Inflammatory macrophage treated with lipopolysaccharide for 4 hours (primary cell): ENCODE results near the gene NHEJ1.
"Not testable (repeated sequence)": the region's sequence is repeated elsewhere in the genome, so short reads cannot be mapped to it uniquely, and the experiment has no call there.

Source experiments
- DNase-seq: peaks from one replicate; pipeline ENCODE4 v3.0.0-alpha.2; 2020

Gene NHEJ1

DNA sequence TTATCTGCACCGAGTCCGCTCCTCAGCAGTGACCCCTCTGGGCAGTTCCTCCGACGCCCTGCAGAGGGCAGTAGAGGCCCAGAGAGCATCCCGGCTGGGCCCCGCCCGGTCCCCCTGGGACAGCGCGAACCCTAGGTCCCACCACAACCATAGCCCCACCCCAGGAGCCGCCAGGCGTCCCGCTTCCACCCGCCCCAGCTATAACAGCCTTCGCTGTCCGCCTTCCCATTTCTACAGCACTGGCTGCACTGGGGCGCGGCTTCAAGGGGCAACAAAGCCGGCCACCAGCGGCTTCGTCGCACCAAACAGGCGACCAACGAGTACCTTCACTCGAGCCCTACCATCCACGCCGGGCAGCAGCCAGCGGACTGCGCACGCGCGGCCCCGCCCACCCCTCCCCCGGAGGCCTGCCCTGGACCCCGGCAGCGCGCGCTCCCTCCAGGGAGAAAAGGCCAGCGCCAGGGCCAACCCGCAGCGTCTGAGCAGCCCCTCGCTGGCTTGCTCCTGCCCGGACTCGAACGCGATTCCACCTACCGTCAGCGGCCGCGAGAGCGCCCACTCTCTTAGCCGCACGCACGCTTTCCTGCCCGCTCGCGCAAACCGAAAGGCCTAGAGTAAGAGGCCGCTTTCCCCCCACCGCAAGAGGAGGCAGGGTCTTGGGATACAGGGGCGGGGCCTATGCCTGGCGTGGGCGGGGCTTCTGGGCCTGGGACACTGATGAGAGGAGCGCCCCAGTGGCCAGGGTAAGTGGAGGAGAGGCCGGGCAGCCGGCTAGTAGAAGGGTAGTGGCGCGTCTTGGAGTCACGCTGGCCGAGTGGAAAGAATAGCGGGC, at the start of gene NHEJ1:
Gene NHEJ1 (minus strand): TSS at position 630 of the 832 bp plus-strand sequence. CDS start 2,453 bp downstream, outside the sequence.
- DNase-seq: peak; percentile 94

DNA sequence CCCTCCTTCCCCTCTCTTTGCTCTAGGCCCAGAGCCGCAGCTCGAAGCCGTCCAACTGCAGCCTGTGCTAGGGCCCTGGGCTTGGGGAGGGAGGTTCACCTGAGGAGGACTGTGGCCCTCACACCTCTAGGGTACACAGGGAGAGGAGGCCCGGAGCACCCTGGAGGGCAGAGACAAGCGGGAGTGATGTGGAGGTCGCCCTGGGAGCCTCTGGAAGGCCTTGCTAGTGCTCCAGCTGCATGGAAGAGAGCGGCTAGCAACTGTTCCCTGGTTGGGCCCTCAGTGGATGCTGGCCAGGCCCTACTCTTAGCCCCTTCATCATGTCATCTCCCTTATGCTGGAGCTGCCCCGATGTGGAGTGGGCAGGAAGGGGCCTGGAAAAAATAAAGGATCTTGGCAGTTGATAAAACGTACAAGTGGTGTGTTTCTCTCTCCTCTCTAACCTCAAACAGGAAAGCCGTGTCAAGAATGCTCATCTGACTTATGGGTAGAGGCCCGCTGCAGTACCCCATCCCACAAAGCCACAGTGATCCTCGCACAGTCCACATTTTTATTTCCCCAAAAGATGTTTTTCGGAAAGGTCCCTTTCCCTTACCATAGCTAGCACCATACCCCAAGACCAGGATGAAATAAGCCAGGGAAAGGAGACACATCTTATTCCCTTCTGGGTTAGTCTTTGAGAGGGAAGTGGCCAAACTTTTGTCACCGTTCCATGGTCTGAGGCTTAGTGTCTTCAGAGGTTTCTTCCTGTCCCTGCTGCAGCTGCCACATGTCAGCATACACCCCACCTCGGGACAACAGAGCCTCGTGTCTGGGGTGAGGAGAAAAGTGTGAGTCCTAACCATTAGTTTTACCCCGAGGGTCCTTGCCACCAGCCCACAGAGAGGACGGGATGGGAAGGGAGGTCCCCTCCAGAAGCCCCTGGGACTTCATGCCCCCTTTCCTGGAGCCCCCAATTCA, 48.9 kb upstream of the NHEJ1 start:
- no peak for DNase-seq

DNA sequence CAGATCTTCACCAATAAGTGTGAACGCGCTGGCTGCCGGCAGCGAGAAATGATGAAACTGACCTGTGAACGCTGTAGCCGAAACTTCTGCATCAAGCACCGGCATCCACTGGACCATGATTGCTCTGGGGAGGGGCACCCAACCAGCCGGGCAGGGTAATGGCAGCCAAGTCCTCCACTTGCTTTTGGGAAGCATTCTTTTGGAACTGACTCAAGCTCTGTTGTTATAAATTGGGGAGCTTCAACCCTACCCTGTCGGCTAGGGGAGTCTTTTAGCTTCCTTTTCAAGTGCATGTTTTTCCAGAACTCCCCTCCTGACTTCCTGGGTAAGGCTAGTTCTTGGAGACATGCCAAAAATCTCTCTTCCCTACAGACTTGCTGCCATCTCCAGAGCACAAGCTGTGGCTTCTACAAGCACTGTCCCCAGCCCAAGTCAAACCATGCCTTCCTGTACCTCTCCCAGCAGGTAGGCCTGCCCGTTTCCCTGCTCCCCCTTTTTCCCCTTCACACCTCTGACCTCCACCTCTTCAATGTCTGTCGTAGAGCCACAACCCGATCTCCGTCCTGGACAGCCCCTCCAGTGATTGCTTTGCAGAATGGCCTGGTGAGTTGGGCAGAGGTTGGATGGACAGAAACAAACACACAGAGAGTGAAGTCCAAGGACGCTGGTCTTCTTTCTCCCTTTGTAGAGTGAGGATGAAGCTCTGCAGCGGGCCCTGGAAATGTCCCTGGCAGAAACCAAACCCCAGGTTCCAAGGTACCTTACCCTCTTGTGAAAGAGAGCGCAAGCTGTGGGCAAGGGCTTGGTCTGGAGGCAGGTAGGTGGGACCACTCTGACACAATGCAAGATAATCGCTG, 47.5 kb upstream of the NHEJ1 start:
- DNase-seq: no peak

DNA sequence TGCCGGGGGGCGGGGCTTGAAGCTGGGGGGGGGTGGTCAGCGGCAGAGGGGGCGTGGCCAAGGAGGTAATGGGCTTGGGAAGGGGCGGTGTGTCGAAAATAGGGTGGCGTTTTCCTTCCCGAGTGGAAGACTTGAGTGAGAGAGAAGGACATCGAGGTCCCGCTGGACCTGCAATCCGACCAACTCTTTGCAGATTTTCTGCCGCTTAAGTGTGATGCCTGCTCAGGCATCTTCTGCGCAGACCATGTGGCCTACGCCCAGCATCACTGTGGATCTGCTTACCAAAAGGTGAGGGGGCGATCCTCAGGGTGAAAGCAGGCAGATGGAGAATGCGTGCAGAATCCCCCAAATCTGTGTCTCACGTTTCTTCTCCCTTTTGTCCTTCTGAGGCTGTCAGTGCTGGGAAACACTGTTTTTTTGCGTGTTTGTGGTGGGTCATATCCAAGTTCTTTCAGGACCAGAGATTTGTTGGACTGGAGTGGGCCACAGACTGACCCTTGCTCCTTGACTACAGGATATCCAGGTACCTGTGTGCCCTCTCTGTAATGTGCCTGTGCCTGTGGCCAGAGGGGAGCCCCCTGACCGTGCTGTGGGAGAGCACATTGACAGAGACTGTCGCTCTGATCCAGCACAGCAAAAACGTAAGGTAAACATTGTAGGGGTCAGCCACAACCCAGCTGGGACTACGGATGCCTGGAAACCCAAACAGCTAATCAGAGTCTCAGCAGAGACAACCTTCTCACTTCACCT, 46.7 kb upstream of the NHEJ1 start:
- DNase-seq: no peak

GRCh38 chr2:219206328-219207133, 45.9 kb upstream of the NHEJ1 start, which contains the start of gene ZFAND2B:
Gene ZFAND2B, plus strand, starts transcription at chr2:219206782. Its CDS starts 206 bp downstream, at chr2:219206988.
- DNase-seq: peak; percentile 95

GRCh38 chr2:219205981-219206327, 45.3 kb upstream of the NHEJ1 start:
- no peak for DNase-seq

DNA sequence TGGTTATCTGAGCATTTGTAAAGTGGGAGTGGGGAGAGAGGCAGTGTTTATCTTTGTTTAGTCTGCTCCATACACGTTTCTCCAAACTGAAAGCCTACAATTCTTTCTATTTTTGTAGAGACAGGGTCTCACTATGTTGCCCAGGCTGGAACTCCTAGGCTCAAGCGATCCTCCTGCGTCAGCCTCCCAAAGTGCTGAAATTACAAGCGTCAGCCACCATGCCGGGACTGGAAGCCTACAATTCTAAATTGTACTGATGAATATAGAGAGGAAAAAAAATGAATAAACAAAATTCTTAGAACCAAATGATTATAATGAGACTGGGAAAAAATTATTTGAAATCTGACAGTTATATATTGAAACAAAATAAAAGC, 44.5 kb upstream of the NHEJ1 start:
- no peak for DNase-seq

GRCh38 chr2:219204425-219205164, 44.0 kb upstream of the NHEJ1 start:
- no peak for DNase-seq

GRCh38 chr2:219201331-219201730, 40.7 kb upstream of the NHEJ1 start:
- not testable (repeated sequence) for DNase-seq

DNA sequence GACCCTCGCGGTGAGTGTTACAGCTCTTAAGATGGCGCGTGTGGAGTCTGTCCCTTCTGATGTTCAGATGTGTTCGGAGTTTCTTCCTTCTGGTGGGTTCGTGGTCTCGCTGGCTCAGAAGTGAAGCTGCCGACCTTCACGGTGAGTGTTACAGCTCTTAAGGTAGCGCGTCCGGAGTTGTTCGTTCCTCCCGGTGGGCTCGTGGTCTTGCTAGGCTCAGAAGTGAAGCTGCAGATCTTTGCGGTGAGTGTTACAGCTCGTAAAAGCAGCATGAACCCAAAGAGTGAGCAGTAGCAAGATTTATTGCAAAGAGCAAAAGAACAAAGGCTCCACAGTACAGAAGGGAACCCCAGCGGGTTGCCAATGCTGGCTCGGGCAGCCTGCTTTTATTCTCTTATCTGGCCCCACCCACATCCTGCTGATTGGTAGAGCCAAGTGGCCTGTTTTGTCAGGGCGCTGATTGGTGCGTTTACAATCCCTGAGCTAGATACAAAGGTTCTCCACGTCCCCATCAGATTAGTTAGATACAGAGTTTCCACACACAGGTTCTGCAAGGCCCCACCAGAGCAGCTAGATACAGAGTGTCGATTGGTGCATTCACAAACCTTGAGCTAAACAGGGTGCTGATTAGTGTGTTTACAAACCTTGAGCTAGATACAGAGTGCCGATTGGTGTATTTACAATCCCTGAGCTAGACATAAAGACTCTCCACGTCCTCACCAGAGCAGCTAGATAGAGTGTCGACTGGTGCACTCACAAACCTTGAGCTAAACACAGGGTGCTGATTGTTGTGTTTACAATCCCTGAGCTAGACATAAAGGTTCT, 40.1 kb upstream of the NHEJ1 start:
- DNase-seq: not testable (repeated sequence)

- no peak for DNase-seq
Observed at GRCh38 chr2:219199470-219200211, 39.0 kb upstream of the NHEJ1 start.

DNA sequence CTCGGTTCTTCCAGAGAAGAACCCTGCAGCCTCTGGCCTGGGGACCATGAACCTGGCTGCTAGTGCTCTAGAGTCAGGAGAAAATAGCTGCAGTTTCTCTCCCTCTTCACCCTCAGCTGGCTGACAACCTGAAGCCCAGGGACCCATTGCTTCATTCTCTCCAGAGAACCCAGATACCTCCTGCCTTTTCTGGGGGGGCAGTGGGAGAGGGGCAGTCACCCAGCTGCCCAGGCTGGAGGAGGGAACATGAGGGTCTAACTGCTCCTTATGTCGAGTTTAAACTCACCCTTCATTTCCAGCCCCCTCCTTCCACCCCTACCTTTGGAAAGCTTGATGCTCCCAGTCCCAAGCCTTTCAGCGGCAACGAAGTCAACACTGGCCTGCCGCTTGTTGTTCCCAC, 38.4 kb upstream of the NHEJ1 start:
- no peak for DNase-seq

- no peak for DNase-seq
Observed at GRCh38 chr2:219197388-219197787, 36.8 kb upstream of the NHEJ1 start.

DNA sequence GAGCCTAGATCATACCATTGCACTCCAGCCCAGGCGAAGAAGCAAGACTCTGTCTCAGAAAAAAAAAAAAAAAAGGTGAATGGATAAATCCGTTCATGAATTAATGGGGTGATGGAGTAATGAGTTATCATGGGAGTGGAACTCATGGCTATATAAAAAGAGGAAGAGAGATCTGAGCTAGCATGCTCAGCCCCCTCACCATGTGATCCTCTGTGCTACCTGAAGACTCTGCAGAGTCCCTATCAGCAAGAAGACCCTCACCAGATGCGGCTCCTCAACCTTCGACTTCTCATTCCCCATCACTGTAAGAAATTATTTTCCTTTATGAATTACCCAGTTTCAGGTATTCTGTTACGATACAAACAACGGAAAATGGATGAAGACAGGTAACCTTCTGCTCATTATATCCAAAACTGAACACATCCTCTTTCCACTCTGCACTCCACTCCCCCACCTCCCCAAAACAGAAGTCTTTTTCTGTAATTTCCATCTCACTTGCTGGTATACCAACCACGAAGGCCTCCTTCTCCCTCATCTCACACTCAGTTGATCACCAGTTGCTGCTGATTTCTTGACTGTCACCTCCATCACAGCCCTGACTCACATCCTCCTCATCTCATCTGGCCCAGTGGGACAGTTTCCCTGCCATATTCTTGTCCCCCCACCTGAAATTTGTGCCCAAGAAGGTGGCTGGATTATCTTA, 26.3 kb upstream of the NHEJ1 start:
- no peak for DNase-seq

- DNase-seq: no peak
Observed at GRCh38 chr2:219184121-219184520, 23.5 kb upstream of the NHEJ1 start.

DNA sequence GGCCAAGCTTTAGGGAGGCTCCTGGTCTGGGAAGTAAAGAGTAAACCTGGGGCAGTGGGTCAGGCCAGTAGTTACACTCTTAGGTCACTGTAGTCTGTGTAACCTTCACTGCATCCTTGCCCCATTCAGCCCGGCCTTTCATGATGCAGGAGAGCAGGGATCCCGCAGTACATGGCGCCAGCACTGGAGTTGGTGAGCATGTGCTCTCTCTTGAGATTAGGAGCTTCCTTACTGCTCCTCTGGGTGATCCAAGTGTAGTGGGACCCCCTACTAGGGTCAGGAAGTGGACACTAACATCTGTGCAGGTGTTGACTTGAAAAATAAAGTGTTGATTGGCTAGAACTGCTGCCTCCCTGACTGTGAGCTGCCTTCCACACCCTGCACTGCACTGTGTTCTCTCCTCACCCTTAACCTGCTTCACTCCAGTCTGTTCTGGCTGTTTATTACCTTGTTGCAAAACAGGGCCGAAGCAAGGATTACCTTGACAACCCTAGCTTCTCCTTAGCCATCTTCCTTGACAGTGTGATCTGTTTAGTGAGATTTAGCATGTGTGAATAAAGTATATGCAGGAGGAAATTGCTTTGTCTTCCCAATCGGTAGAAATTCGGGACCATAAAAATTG, 22.6 kb upstream of the NHEJ1 start:
- no peak for DNase-seq

- DNase-seq: peak; percentile 51
Observed at GRCh38 chr2:219182331-219183150, 21.9 kb upstream of the NHEJ1 start.
